ENCODE data around the gene KLHL4.
"Not testable (repeated sequence)": the region's sequence is repeated elsewhere in the genome, so short reads cannot be mapped to it uniquely, and the experiment has no call there.

Gene KLHL4

GRCh38 chrX:87664381-87664780, 146.8 kb downstream of the KLHL4 start:
- no peak for DNase-seq (ENCODE audit: low read depth)

GRCh38 chrX:87679849-87680248, 162.2 kb downstream of the KLHL4 start:
- DNase-seq (ENCODE audit: low read depth), result no peak

GRCh38 chrX:87687703-87688102, 170.1 kb downstream of the KLHL4 start:
- no peak for DNase-seq (ENCODE audit: low read depth)

- DNase-seq (ENCODE audit: low read depth), result not testable (repeated sequence)
Measured at GRCh38 chrX:87688113-87688748, 170.6 kb downstream of the KLHL4 start.

- not testable (repeated sequence) for DNase-seq (ENCODE audit: low read depth)
Measured at GRCh38 chrX:87689218-87689617, 171.6 kb downstream of the KLHL4 start.

GRCh38 chrX:87693204-87693603, 175.6 kb downstream of the KLHL4 start:
- no peak for DNase-seq (ENCODE audit: low read depth)

- DNase-seq (ENCODE audit: low read depth), result no peak
Measured at GRCh38 chrX:87697409-87697808, 179.8 kb downstream of the KLHL4 start.

GRCh38 chrX:87702795-87703194, 185.2 kb downstream of the KLHL4 start:
- no peak for DNase-seq (ENCODE audit: low read depth)

GRCh38 chrX:87703469-87703868, 185.9 kb downstream of the KLHL4 start:
- not testable (repeated sequence) for DNase-seq (ENCODE audit: low read depth)

- DNase-seq (ENCODE audit: low read depth), result no peak
Measured at GRCh38 chrX:87706134-87706533, 188.5 kb downstream of the KLHL4 start.

- DNase-seq (ENCODE audit: low read depth), result no peak
Measured at GRCh38 chrX:87710580-87710979, 193.0 kb downstream of the KLHL4 start.

Data from fibroblast of gingiva (primary cell).